HG02852 (cell line): ENCODE results near the gene UBAC2.
A peak's percentile ranks its signal among the peaks of the same experiment; 100 is the strongest.
"Not testable (repeated sequence)": the region's sequence is repeated elsewhere in the genome, so short reads cannot be mapped to it uniquely, and the experiment has no call there.

Source experiments
- ATAC-seq: cut with Tn5 transposase; IDR thresholded peaks from one replicate; pipeline ENCODE4 v1.9.1; 2021; ENCODE audit warnings: mild to moderate bottlenecking, moderate library complexity; ENCODE audit not compliant: unreplicated experiment

The UBAC2 gene

GRCh38 chr13:99408703-99409000, 208.0 kb downstream of the UBAC2 start:
- ATAC-seq = no peak

GRCh38 chr13:99409461-99410083, 208.9 kb downstream of the UBAC2 start:
- ATAC-seq = not testable (repeated sequence)

- ATAC-seq = not testable (repeated sequence)
Observed at GRCh38 chr13:99410646-99411475, 210.2 kb downstream of the UBAC2 start.

- no peak for ATAC-seq
Observed at GRCh38 chr13:99412856-99413255, 212.2 kb downstream of the UBAC2 start.

GRCh38 chr13:99414048-99414995, 213.7 kb downstream of the UBAC2 start:
- ATAC-seq = no peak

GRCh38 chr13:99415014-99415650, 214.5 kb downstream of the UBAC2 start:
- no peak for ATAC-seq

GRCh38 chr13:99415851-99416331, 215.2 kb downstream of the UBAC2 start:
- no peak for ATAC-seq

- no peak for ATAC-seq
Observed at GRCh38 chr13:99416411-99417121, 215.9 kb downstream of the UBAC2 start.

GRCh38 chr13:99417201-99418102, 216.8 kb downstream of the UBAC2 start:
- ATAC-seq = no peak

- ATAC-seq = no peak
Observed at GRCh38 chr13:99418103-99418842, 217.6 kb downstream of the UBAC2 start.

- no peak for ATAC-seq
Observed at GRCh38 chr13:99418843-99419140, 218.1 kb downstream of the UBAC2 start.

GRCh38 chr13:99419591-99420243, 219.1 kb downstream of the UBAC2 start:
- ATAC-seq = no peak

GRCh38 chr13:99421271-99421670, 220.6 kb downstream of the UBAC2 start:
- ATAC-seq = no peak

GRCh38 chr13:99421758-99422585, 221.3 kb downstream of the UBAC2 start:
- ATAC-seq = peak; percentile 30

- ATAC-seq = no peak
Observed at GRCh38 chr13:99422586-99423220, 222.0 kb downstream of the UBAC2 start.

- peak; percentile 66 for ATAC-seq
Observed at GRCh38 chr13:99425485-99426341, 225.1 kb downstream of the UBAC2 start.
